ENCODE measurements around the gene ROBO1. TPM values are rescaled to one million over a fixed set of nuclear protein-coding genes. Genes with fewer than 3 reads are reported as not detected.

The ROBO1 gene
- polyA plus RNA-seq, 2 donors: 4.7 to 12.0 TPM

GRCh38 chr3:79587150-79587549, 180.6 kb downstream of the ROBO1 start:
- no peak overlapping the region for H3K4me3 ChIP-seq (ENCODE audit: low read depth in 1 of 2, low read length in 2 of 2)
- H3K27ac ChIP-seq (ENCODE audit: low read depth in 2 of 2, low read length in 1 of 2): no peak overlapping the region
- H3K4me1 ChIP-seq (ENCODE audit: control insufficient read depth in 2 of 2, insufficient read depth in 2 of 2, low read length in 1 of 2): no peaks in the 10 kb centered on the region
- H3K27me3 ChIP-seq (ENCODE audit: control insufficient read depth in 1 of 2, insufficient read depth in 2 of 2, low read length in 2 of 2): no peaks in the 10 kb centered on the region
- H3K9me3 ChIP-seq (ENCODE audit: control insufficient read depth in 2 of 2, insufficient read depth in 1 of 2, low read depth in 1 of 2, low read length in 1 of 2): no peaks in the 10 kb centered on the region
- no peaks in the 10 kb centered on the region for H3K36me3 ChIP-seq (ENCODE audit: control insufficient read depth in 2 of 2, insufficient read depth in 2 of 2, low read length in 1 of 2)

- no peaks in the 10 kb centered on the region for H3K27me3 ChIP-seq (ENCODE audit: control insufficient read depth in 1 of 2, insufficient read depth in 2 of 2, low read length in 2 of 2)
- H3K4me3 ChIP-seq (ENCODE audit: low read depth in 1 of 2, low read length in 2 of 2): no peak overlapping the region
- H3K9me3 ChIP-seq (ENCODE audit: control insufficient read depth in 2 of 2, insufficient read depth in 1 of 2, low read depth in 1 of 2, low read length in 1 of 2): no peaks in the 10 kb centered on the region
- H3K4me1 ChIP-seq (ENCODE audit: control insufficient read depth in 2 of 2, insufficient read depth in 2 of 2, low read length in 1 of 2): no peaks in the 10 kb centered on the region
- no peak overlapping the region for H3K27ac ChIP-seq (ENCODE audit: low read depth in 2 of 2, low read length in 1 of 2)
- H3K36me3 ChIP-seq (ENCODE audit: control insufficient read depth in 2 of 2, insufficient read depth in 2 of 2, low read length in 1 of 2): no peaks in the 10 kb centered on the region
These were observed 181.6 kb downstream of the ROBO1 start for GRCh38 chr3:79586232-79586631.

GRCh38 chr3:79572930-79573329, 194.9 kb downstream of the ROBO1 start:
- Histone ChIP-seq H3K4me1 (ENCODE audit: control insufficient read depth in 2 of 2, insufficient read depth in 2 of 2, low read length in 1 of 2) (no peaks in the 10 kb centered on the region), H3K27me3 (ENCODE audit: control insufficient read depth in 1 of 2, insufficient read depth in 2 of 2, low read length in 2 of 2) (no peaks in the 10 kb centered on the region), H3K27ac (ENCODE audit: low read depth in 2 of 2, low read length in 1 of 2) (no peak overlapping the region), H3K9me3 (ENCODE audit: control insufficient read depth in 2 of 2, insufficient read depth in 1 of 2, low read depth in 1 of 2, low read length in 1 of 2) (no peaks in the 10 kb centered on the region), H3K4me3 (ENCODE audit: low read depth in 1 of 2, low read length in 2 of 2) (no peak overlapping the region), H3K36me3 (ENCODE audit: control insufficient read depth in 2 of 2, insufficient read depth in 2 of 2, low read length in 1 of 2) (no peaks in the 10 kb centered on the region)
- 85 to 95% methylated on average over 7 of the region's 7 CpGs for WGBS, 2 donors

- Histone ChIP-seq H3K9me3 (ENCODE audit: control insufficient read depth in 2 of 2, insufficient read depth in 1 of 2, low read depth in 1 of 2, low read length in 1 of 2) (no peaks in the 10 kb centered on the region), H3K36me3 (ENCODE audit: control insufficient read depth in 2 of 2, insufficient read depth in 2 of 2, low read length in 1 of 2) (no peaks in the 10 kb centered on the region), H3K27ac (ENCODE audit: low read depth in 2 of 2, low read length in 1 of 2) (no peak overlapping the region), H3K4me3 (ENCODE audit: low read depth in 1 of 2, low read length in 2 of 2) (no peak overlapping the region), H3K4me1 (ENCODE audit: control insufficient read depth in 2 of 2, insufficient read depth in 2 of 2, low read length in 1 of 2) (no peaks in the 10 kb centered on the region), H3K27me3 (ENCODE audit: control insufficient read depth in 1 of 2, insufficient read depth in 2 of 2, low read length in 2 of 2) (no peaks in the 10 kb centered on the region)
- WGBS, 2 donors: 68 to 79% methylated on average over 10 of the region's 10 CpGs
These were observed 198.9 kb downstream of the ROBO1 start for GRCh38 chr3:79568938-79569337.

GRCh38 chr3:79564192-79564591, 203.6 kb downstream of the ROBO1 start:
- Histone ChIP-seq H3K4me1 (ENCODE audit: control insufficient read depth in 2 of 2, insufficient read depth in 2 of 2, low read length in 1 of 2) (no peaks in the 10 kb centered on the region), H3K27ac (ENCODE audit: low read depth in 2 of 2, low read length in 1 of 2) (no peak overlapping the region), H3K27me3 (ENCODE audit: control insufficient read depth in 1 of 2, insufficient read depth in 2 of 2, low read length in 2 of 2) (no peaks in the 10 kb centered on the region), H3K9me3 (ENCODE audit: control insufficient read depth in 2 of 2, insufficient read depth in 1 of 2, low read depth in 1 of 2, low read length in 1 of 2) (no peaks in the 10 kb centered on the region), H3K4me3 (ENCODE audit: low read depth in 1 of 2, low read length in 2 of 2) (no peak overlapping the region), H3K36me3 (ENCODE audit: control insufficient read depth in 2 of 2, insufficient read depth in 2 of 2, low read length in 1 of 2) (no peaks in the 10 kb centered on the region)
- 55 to 61% methylated on average over 1 of the region's 1 CpG for WGBS, 2 donors

- H3K4me1 ChIP-seq (ENCODE audit: control insufficient read depth in 2 of 2, insufficient read depth in 2 of 2, low read length in 1 of 2): no peaks in the 10 kb centered on the region
- WGBS, 2 donors: 71 to 75% methylated on average over 4 of the region's 4 CpGs
- no peaks in the 10 kb centered on the region for H3K36me3 ChIP-seq (ENCODE audit: control insufficient read depth in 2 of 2, insufficient read depth in 2 of 2, low read length in 1 of 2)
- H3K27ac ChIP-seq (ENCODE audit: low read depth in 2 of 2, low read length in 1 of 2): no peak overlapping the region
- H3K4me3 ChIP-seq (ENCODE audit: low read depth in 1 of 2, low read length in 2 of 2): no peak overlapping the region
- H3K9me3 ChIP-seq (ENCODE audit: control insufficient read depth in 2 of 2, insufficient read depth in 1 of 2, low read depth in 1 of 2, low read length in 1 of 2): no peaks in the 10 kb centered on the region
- no peaks in the 10 kb centered on the region for H3K27me3 ChIP-seq (ENCODE audit: control insufficient read depth in 1 of 2, insufficient read depth in 2 of 2, low read length in 2 of 2)
These were observed 207.1 kb downstream of the ROBO1 start for GRCh38 chr3:79560698-79561097.

GRCh38 chr3:79558943-79559342, 208.9 kb downstream of the ROBO1 start:
- H3K36me3 ChIP-seq (ENCODE audit: control insufficient read depth in 2 of 2, insufficient read depth in 2 of 2, low read length in 1 of 2): no peaks in the 10 kb centered on the region
- no peaks in the 10 kb centered on the region for H3K4me1 ChIP-seq (ENCODE audit: control insufficient read depth in 2 of 2, insufficient read depth in 2 of 2, low read length in 1 of 2)
- H3K9me3 ChIP-seq (ENCODE audit: control insufficient read depth in 2 of 2, insufficient read depth in 1 of 2, low read depth in 1 of 2, low read length in 1 of 2): no peaks in the 10 kb centered on the region
- no peak overlapping the region for H3K4me3 ChIP-seq (ENCODE audit: low read depth in 1 of 2, low read length in 2 of 2)
- 64 to 68% methylated on average over 6 of the region's 6 CpGs for WGBS, 2 donors
- H3K27ac ChIP-seq (ENCODE audit: low read depth in 2 of 2, low read length in 1 of 2): no peak overlapping the region
- no peaks in the 10 kb centered on the region for H3K27me3 ChIP-seq (ENCODE audit: control insufficient read depth in 1 of 2, insufficient read depth in 2 of 2, low read length in 2 of 2)

GRCh38 chr3:79555655-79556054, 212.1 kb downstream of the ROBO1 start:
- no peak overlapping the region for H3K4me3 ChIP-seq (ENCODE audit: low read depth in 1 of 2, low read length in 2 of 2)
- no peaks in the 10 kb centered on the region for H3K27me3 ChIP-seq (ENCODE audit: control insufficient read depth in 1 of 2, insufficient read depth in 2 of 2, low read length in 2 of 2)
- no peaks in the 10 kb centered on the region for H3K4me1 ChIP-seq (ENCODE audit: control insufficient read depth in 2 of 2, insufficient read depth in 2 of 2, low read length in 1 of 2)
- no peak overlapping the region for H3K27ac ChIP-seq (ENCODE audit: low read depth in 2 of 2, low read length in 1 of 2)
- 73 to 81% methylated on average over 1 of the region's 1 CpG for WGBS, 2 donors
- H3K9me3 ChIP-seq (ENCODE audit: control insufficient read depth in 2 of 2, insufficient read depth in 1 of 2, low read depth in 1 of 2, low read length in 1 of 2): no peaks in the 10 kb centered on the region
- no peaks in the 10 kb centered on the region for H3K36me3 ChIP-seq (ENCODE audit: control insufficient read depth in 2 of 2, insufficient read depth in 2 of 2, low read length in 1 of 2)

- Histone ChIP-seq H3K36me3 (ENCODE audit: control insufficient read depth in 2 of 2, insufficient read depth in 2 of 2, low read length in 1 of 2) (no peaks in the 10 kb centered on the region), H3K27me3 (ENCODE audit: control insufficient read depth in 1 of 2, insufficient read depth in 2 of 2, low read length in 2 of 2) (no peaks in the 10 kb centered on the region), H3K4me1 (ENCODE audit: control insufficient read depth in 2 of 2, insufficient read depth in 2 of 2, low read length in 1 of 2) (no peaks in the 10 kb centered on the region), H3K27ac (ENCODE audit: low read depth in 2 of 2, low read length in 1 of 2) (no peak overlapping the region), H3K4me3 (ENCODE audit: low read depth in 1 of 2, low read length in 2 of 2) (no peak overlapping the region), H3K9me3 (ENCODE audit: control insufficient read depth in 2 of 2, insufficient read depth in 1 of 2, low read depth in 1 of 2, low read length in 1 of 2) (no peaks in the 10 kb centered on the region)
- 43 to 47% methylated on average over 4 of the region's 4 CpGs for WGBS, 2 donors
These were observed 215.8 kb downstream of the ROBO1 start for GRCh38 chr3:79551997-79552396.

GRCh38 chr3:79551321-79551892, 216.4 kb downstream of the ROBO1 start:
- Histone ChIP-seq H3K9me3 (ENCODE audit: control insufficient read depth in 2 of 2, insufficient read depth in 1 of 2, low read depth in 1 of 2, low read length in 1 of 2) (no peaks in the 10 kb centered on the region), H3K36me3 (ENCODE audit: control insufficient read depth in 2 of 2, insufficient read depth in 2 of 2, low read length in 1 of 2) (no peaks in the 10 kb centered on the region), H3K27me3 (ENCODE audit: control insufficient read depth in 1 of 2, insufficient read depth in 2 of 2, low read length in 2 of 2) (no peaks in the 10 kb centered on the region), H3K4me1 (ENCODE audit: control insufficient read depth in 2 of 2, insufficient read depth in 2 of 2, low read length in 1 of 2) (no peaks in the 10 kb centered on the region), H3K4me3 (ENCODE audit: low read depth in 1 of 2, low read length in 2 of 2) (no peak overlapping the region), H3K27ac (ENCODE audit: low read depth in 2 of 2, low read length in 1 of 2) (no peak overlapping the region)
- 50 to 54% methylated on average over 2 of the region's 2 CpGs for WGBS, 2 donors

Measured in esophagus (tissue), 2 donors.